ENCODE results near the gene ADAMTS5.

DNA sequence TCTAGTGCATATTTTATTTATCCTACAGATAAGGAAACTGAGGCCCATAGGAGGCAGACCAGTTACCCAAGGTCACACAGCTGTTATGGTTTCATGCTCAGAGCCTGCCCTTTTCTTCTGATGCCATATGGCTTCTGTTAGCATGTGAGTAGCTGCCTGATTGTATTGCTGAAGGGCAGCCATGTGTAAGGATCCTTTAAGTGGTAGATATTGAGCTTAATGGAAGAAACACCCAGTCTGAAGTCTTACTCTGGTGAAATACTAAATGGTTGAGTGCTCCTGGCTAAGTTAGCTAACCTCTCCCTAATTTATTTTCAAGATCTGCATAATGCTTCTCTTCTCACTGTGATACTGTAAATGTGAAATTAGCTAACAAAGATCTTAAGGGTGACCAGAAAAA is 30.9 kb downstream of the ADAMTS5 start:
- TF ChIP-seq, protein P1, sequence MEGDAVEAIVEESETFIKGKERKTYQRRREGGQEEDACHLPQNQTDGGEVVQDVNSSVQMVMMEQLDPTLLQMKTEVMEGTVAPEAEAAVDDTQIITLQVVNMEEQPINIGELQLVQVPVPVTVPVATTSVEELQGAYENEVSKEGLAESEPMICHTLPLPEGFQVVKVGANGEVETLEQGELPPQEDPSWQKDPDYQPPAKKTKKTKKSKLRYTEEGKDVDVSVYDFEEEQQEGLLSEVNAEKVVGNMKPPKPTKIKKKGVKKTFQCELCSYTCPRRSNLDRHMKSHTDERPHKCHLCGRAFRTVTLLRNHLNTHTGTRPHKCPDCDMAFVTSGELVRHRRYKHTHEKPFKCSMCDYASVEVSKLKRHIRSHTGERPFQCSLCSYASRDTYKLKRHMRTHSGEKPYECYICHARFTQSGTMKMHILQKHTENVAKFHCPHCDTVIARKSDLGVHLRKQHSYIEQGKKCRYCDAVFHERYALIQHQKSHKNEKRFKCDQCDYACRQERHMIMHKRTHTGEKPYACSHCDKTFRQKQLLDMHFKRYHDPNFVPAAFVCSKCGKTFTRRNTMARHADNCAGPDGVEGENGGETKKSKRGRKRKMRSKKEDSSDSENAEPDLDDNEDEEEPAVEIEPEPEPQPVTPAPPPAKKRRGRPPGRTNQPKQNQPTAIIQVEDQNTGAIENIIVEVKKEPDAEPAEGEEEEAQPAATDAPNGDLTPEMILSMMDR (IDR thresholded peaks at IDR 0.05): no peak
- TF ChIP-seq POLR2A (IDR thresholded peaks at IDR 0.05): no peak

Measured in Peyer's patch (tissue), 4 donors.